HEK293 (cell line): Measurements from ENCODE around the gene SGPL1.

ENCODE experiments used
- CTCF ChIA-PET: fragments of 350-600 bp; formaldehyde crosslinking; extraction: SDS; loops from one replicate; lab custom pipeline; 2021; ENCODE audit warnings: antibody characterized with exemption; lab: Yijun Ruan, JAX
- POLR2A ChIA-PET: fragments of 300-600 bp; formaldehyde crosslinking; extraction: SDS; loops from one replicate; lab custom pipeline; 2020; ENCODE audit warnings: antibody characterized with exemption, inconsistent platforms; lab: Yijun Ruan, JAX
- H3K27ac ChIP-seq: fragments of 200-500 bp; sonication (Bioruptor generic); 2 replicates; pipeline ENCODE4 v1.5.1; 2014; ENCODE audit warnings: low read depth, low read length, control low read depth, inconsistent platforms; ENCODE audit errors: extremely low read depth
- H3K36me3 ChIP-seq, 2 experiments: fragments of 200-500 bp in 1 of 2; sonication (Bioruptor generic) in 1 of 2; 1 replicate in 1 of 2; 2 replicates in 1 of 2; pipeline ENCODE4 v1.5.1; 2014 to 2017; ENCODE audit warnings: inconsistent platforms in 2 of 2, low read length in 2 of 2; ENCODE audit not compliant: control insufficient read depth in 2 of 2, insufficient read depth in 1 of 2
- H3K4me1 ChIP-seq: fragments of 200-500 bp; sonication (Bioruptor generic); 2 replicates; pipeline ENCODE4 v1.5.1; 2014; ENCODE audit warnings: mild to moderate bottlenecking, low read length, inconsistent platforms; ENCODE audit not compliant: control insufficient read depth, insufficient read depth
- H3K4me3 ChIP-seq: 2 replicates; pipeline ENCODE4 v1.5.1; 2011; ENCODE audit warnings: low read depth, mild to moderate bottlenecking, control low read depth, low read length, moderate library complexity
- H3K9me3 ChIP-seq: fragments of 200-500 bp; sonication (Bioruptor generic); 2 replicates; pipeline ENCODE4 v1.5.1; 2014; ENCODE audit warnings: low read depth, low read length, inconsistent platforms; ENCODE audit not compliant: control insufficient read depth, insufficient read depth
- GFI1B ChIP-seq: fragments of 450-650 bp; formaldehyde crosslinking; IDR thresholded peaks from 2 replicates; pipeline ENCODE4 v1.5.1; 2016; ENCODE audit warnings: missing biosample characterization, missing genetic modification characterization
- IKZF3 ChIP-seq: fragments of 450-650 bp; IDR thresholded peaks from 2 replicates; pipeline ENCODE4 v1.5.0; 2018; ENCODE audit warnings: missing biosample characterization, mild to moderate bottlenecking, missing genetic modification characterization, moderate library complexity
- KLF10 ChIP-seq: fragments of 450-650 bp; IDR thresholded peaks from 2 replicates; pipeline ENCODE4 v1.5.1; 2018; ENCODE audit warnings: missing biosample characterization, mild to moderate bottlenecking, missing genetic modification characterization
- KLF16 ChIP-seq: fragments of 450-650 bp; formaldehyde crosslinking; IDR thresholded peaks from 2 replicates; pipeline ENCODE4 v1.5.1; 2017; ENCODE audit warnings: missing biosample characterization, missing genetic modification characterization
- TRIM28 ChIP-seq: IDR thresholded peaks from 2 replicates; pipeline ENCODE4 v1.6.1; 2011; ENCODE audit warnings: low read length, control low read depth, borderline replicate concordance
- WT1 ChIP-seq: fragments of 450-650 bp; formaldehyde crosslinking; IDR thresholded peaks from 2 replicates; pipeline ENCODE4 v1.5.1; 2016; ENCODE audit warnings: missing biosample characterization, missing genetic modification characterization
- ZEB2 ChIP-seq: fragments of 450-650 bp; formaldehyde crosslinking; IDR thresholded peaks from 2 replicates; pipeline ENCODE4 v1.5.1; 2016; ENCODE audit warnings: missing biosample characterization, missing genetic modification characterization
- ZIC2 ChIP-seq: fragments of 450-650 bp; formaldehyde crosslinking; IDR thresholded peaks from 2 replicates; pipeline ENCODE4 v1.5.1; 2016; ENCODE audit warnings: missing biosample characterization, missing genetic modification characterization
- ZNF121 ChIP-seq: fragments of 450-650 bp; formaldehyde crosslinking; IDR thresholded peaks from 2 replicates; pipeline ENCODE4 v1.5.1; 2016; ENCODE audit warnings: missing biosample characterization, missing genetic modification characterization
- ZNF146 ChIP-seq: fragments of 450-650 bp; formaldehyde crosslinking; IDR thresholded peaks from 2 replicates; pipeline ENCODE4 v1.5.1; 2016; ENCODE audit warnings: missing biosample characterization, missing genetic modification characterization
- ZNF16 ChIP-seq: fragments of 450-650 bp; formaldehyde crosslinking; IDR thresholded peaks from 2 replicates; pipeline ENCODE4 v1.5.1; 2016; ENCODE audit warnings: low read depth, missing biosample characterization, missing genetic modification characterization
- ZNF324 ChIP-seq: fragments of 450-650 bp; formaldehyde crosslinking; IDR thresholded peaks from 2 replicates; pipeline ENCODE4 v1.5.1; 2016; ENCODE audit warnings: missing biosample characterization, missing genetic modification characterization
- ZNF350 ChIP-seq: fragments of 450-650 bp; formaldehyde crosslinking; IDR thresholded peaks from 2 replicates; pipeline ENCODE4 v1.5.0; 2017; ENCODE audit warnings: missing biosample characterization, mild to moderate bottlenecking, missing genetic modification characterization
- ZNF623 ChIP-seq: fragments of 450-650 bp; formaldehyde crosslinking; IDR thresholded peaks from 2 replicates; pipeline ENCODE4 v1.5.1; 2016; ENCODE audit warnings: missing biosample characterization, missing genetic modification characterization
- ZNF658 ChIP-seq: fragments of 450-650 bp; formaldehyde crosslinking; IDR thresholded peaks from 2 replicates; pipeline ENCODE4; 2016; ENCODE audit warnings: missing biosample characterization, missing genetic modification characterization
- ZNF707 ChIP-seq: fragments of 450-650 bp; formaldehyde crosslinking; IDR thresholded peaks from 2 replicates; pipeline ENCODE4 v1.5.1; 2016; ENCODE audit warnings: missing biosample characterization, missing genetic modification characterization
- ZNF776 ChIP-seq: fragments of 450-650 bp; formaldehyde crosslinking; IDR thresholded peaks from 2 replicates; pipeline ENCODE4 v1.5.0; 2017; ENCODE audit warnings: missing biosample characterization, missing genetic modification characterization, borderline replicate concordance
- TF ChIP-seq, protein P1 (sequence below): fragments of 450-650 bp; IDR thresholded peaks from 2 replicates; pipeline ENCODE4 v1.5.1; 2018; ENCODE audit warnings: missing biosample characterization, mild to moderate bottlenecking, missing genetic modification characterization
- TF ChIP-seq, protein P2 (sequence below): fragments of 450-650 bp; formaldehyde crosslinking; IDR thresholded peaks from 2 replicates; pipeline ENCODE4 v1.5.1; 2016; ENCODE audit warnings: missing biosample characterization, missing genetic modification characterization
- TF ChIP-seq, protein P3 (sequence below): fragments of 450-650 bp; formaldehyde crosslinking; IDR thresholded peaks from 2 replicates; pipeline ENCODE4 v1.5.1; 2016; ENCODE audit warnings: missing biosample characterization, missing genetic modification characterization, low read depth
- TF ChIP-seq, protein P4 (sequence below): fragments of 450-650 bp; formaldehyde crosslinking; IDR thresholded peaks from 2 replicates; pipeline ENCODE4; 2016; ENCODE audit warnings: missing biosample characterization, missing genetic modification characterization

The SGPL1 gene

DNA sequence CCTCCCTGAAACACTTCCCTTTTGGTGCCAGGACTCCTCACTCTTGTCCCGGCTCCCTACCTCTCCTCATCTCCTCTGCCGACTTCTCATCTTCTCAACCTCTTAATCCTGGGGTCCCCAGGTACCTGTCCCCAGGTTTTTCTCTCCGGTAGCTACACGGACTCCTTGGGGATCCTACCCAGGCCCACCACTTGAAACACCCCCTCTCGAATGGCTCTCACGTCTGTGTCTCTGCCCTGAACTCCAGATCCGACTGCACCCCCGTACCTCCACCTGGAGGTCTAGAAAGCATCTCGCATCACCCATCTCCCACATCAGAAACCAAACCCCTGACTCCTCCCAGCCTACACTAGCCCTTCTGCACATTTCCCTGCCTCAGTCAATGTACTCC is 35.4 kb upstream of the SGPL1 start (continued):
- TF ChIP-seq ZNF776 (tag by site-specific recombination) (no peak), ZIC2 (tag by site-specific recombination) (no peak), IKZF3 (tag by site-specific recombination) (no peak), GFI1B (no peak)
- TF ChIP-seq, protein P1, sequence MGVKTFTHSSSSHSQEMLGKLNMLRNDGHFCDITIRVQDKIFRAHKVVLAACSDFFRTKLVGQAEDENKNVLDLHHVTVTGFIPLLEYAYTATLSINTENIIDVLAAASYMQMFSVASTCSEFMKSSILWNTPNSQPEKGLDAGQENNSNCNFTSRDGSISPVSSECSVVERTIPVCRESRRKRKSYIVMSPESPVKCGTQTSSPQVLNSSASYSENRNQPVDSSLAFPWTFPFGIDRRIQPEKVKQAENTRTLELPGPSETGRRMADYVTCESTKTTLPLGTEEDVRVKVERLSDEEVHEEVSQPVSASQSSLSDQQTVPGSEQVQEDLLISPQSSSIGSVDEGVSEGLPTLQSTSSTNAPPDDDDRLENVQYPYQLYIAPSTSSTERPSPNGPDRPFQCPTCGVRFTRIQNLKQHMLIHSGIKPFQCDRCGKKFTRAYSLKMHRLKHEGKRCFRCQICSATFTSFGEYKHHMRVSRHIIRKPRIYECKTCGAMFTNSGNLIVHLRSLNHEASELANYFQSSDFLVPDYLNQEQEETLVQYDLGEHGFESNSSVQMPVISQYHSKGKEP (tag by site-specific recombination): no peak

DNA sequence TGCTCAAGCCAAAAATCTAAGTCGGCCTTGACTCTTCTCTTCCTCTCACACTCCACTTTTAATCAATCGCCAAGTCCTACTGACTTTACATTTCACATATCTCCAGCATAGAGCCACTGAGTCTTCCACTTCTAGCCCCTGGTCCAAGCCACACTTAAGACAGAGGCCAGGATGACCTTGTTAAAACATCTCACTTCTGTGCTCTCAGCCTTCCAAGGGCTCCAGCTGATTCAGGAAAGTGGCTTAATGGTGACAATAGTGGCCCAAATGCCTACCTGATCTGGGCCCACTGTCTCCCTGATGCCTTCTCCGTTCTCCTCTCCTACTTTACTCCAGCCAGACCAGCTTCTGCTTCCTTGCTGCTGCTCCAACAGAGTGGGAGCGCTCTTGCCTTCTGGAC is 35.0 kb upstream of the SGPL1 start:
- CTCF ChIA-PET: no interaction called here
- TF ChIP-seq TRIM28: no peak
- TF ChIP-seq, protein P2, sequence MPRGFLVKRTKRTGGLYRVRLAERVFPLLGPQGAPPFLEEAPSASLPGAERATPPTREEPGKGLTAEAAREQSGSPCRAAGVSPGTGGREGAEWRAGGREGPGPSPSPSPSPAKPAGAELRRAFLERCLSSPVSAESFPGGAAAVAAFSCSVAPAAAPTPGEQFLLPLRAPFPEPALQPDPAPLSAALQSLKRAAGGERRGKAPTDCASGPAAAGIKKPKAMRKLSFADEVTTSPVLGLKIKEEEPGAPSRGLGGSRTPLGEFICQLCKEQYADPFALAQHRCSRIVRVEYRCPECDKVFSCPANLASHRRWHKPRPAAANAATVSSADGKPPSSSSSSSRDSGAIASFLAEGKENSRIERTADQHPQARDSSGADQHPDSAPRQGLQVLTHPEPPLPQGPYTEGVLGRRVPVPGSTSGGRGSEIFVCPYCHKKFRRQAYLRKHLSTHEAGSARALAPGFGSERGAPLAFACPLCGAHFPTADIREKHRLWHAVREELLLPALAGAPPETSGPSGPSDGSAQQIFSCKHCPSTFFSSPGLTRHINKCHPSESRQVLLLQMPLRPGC: no peak
- Histone ChIP-seq H3K9me3 (no peaks in the 10 kb centered on the region), H3K36me3 (no peaks in the 10 kb centered on the region), H3K4me1 (no peaks in the 10 kb centered on the region), H3K27ac (no peak overlapping the region), H3K4me3 (no peak overlapping the region)
- POLR2A ChIA-PET: no interaction called here

DNA sequence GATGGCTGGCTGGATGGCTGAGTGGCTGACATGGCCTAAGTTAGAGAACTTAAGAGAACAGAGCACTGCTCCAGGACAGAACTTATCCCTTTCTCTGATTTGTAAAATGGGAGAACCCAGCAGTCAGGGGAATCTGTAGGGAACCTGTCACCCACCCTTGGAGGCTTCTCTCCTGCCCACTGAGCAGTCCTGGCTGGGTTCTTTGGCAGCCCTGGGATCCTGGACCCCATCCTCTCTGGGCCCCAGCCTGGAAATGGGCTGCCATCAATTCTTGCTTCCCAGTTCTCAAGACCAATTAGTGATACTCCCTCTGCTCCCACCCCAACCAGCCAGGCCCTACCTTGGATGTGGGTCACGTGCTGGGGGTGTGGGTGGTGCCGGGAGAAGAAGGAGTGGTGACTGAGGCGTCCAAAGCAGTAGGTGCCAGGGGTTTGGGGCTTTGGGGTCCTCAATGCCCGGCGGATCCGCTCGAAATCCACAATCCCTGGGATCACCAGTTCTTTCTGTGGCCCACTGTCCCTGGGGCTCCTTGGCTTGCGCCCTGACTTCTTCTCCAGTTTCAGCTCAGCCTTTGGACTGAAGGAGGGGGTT is 34.2 kb upstream of the SGPL1 start:
- Histone ChIP-seq H3K27ac (no peak overlapping the region), H3K4me3 (no peak overlapping the region), H3K4me1 (no peaks in the 10 kb centered on the region), H3K36me3 (no peaks in the 10 kb centered on the region), H3K9me3 (no peaks in the 10 kb centered on the region)
- ChIA-PET CTCF (interaction anchor here (0.5 to 1.0 kb wide), 3 partner anchors 22 to 394 kb away, joined by 3 to 5 read pairs (median 4); no protein-coding TSS in a partner anchor), POLR2A (no interaction called here)
- no peak for TF ChIP-seq ZNF146 (tag by site-specific recombination)
- no peak for TF ChIP-seq ZNF658 (tag by site-specific recombination)
- TF ChIP-seq WT1 (tag by site-specific recombination): no peak
- TF ChIP-seq ZNF324 (tag by site-specific recombination): no peak
- no peak for TF ChIP-seq ZNF121 (tag by site-specific recombination)
- no peak for TF ChIP-seq ZNF707 (tag by site-specific recombination)

DNA sequence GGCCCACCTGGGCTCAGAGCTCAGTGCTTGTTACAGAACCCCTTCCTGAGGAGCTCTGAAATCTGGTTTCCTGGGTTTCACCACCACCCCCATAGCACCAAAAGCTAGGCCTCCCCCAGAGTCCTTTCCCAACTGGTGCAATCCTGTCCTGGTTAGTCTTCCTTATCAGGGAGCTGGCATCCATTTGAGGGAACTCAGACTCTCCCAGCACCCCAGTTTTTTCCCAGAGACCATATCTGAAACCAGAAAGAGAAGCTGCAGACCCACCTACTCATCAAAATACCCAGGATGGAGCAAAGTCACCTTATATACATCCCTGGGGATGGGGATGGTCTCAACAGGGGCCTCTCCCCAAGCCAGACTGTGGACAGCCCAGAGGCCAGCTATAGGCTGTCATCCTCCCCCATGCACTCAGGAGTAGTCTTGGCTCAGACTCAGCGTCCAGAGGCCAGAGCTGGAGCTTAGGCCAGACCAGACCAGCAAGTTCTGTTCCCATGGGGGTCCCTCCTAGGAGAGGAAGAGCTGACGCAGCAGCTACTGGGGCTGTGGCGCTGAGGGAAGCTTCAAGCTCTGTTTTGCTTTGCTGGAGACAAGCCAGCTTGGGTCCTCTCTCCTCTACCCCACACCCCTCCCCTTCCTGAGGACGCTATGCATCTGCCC is 33.5 kb upstream of the SGPL1 start:
- no peaks in the 10 kb centered on the region for H3K36me3 ChIP-seq
- no peaks in the 10 kb centered on the region for H3K4me1 ChIP-seq
- CTCF ChIA-PET: interaction anchor here (0.6 to 1.0 kb wide), 3 partner anchors 23 to 200 kb away, joined by 3 to 5 read pairs (median 3); no protein-coding TSS in a partner anchor
- H3K9me3 ChIP-seq: no peaks in the 10 kb centered on the region
- no peak overlapping the region for H3K27ac ChIP-seq
- H3K4me3 ChIP-seq: no peak overlapping the region
- TF ChIP-seq ZNF623 (tag by site-specific recombination): no peak
- TF ChIP-seq ZNF16 (tag by site-specific recombination): no peak
- TF ChIP-seq, protein P3, sequence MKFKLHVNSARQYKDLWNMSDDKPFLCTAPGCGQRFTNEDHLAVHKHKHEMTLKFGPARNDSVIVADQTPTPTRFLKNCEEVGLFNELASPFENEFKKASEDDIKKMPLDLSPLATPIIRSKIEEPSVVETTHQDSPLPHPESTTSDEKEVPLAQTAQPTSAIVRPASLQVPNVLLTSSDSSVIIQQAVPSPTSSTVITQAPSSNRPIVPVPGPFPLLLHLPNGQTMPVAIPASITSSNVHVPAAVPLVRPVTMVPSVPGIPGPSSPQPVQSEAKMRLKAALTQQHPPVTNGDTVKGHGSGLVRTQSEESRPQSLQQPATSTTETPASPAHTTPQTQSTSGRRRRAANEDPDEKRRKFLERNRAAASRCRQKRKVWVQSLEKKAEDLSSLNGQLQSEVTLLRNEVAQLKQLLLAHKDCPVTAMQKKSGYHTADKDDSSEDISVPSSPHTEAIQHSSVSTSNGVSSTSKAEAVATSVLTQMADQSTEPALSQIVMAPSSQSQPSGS (tag by site-specific recombination): no peak
- no peak for TF ChIP-seq KLF16 (tag by site-specific recombination)
- TF ChIP-seq, protein P4, sequence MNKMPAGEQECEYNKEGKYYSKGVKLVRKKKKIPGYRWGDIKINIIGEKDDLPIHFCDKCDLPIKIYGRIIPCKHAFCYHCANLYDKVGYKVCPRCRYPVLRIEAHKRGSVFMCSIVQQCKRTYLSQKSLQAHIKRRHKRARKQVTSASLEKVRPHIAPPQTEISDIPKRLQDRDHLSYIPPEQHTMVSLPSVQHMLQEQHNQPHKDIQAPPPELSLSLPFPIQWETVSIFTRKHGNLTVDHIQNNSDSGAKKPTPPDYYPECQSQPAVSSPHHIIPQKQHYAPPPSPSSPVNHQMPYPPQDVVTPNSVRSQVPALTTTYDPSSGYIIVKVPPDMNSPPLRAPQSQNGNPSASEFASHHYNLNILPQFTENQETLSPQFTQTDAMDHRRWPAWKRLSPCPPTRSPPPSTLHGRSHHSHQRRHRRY (tag by site-specific recombination): no peak
- no peak for TF ChIP-seq ZNF350 (tag by site-specific recombination)
- TF ChIP-seq ZEB2 (tag by site-specific recombination): no peak
- TF ChIP-seq KLF10 (tag by site-specific recombination): no peak
- POLR2A ChIA-PET: no interaction called here
